Panc1 (cell line): ENCODE data around the gene TSC2.

ENCODE experiments used
- CTCF ChIP-seq: fragments of 450-650 bp; IDR thresholded peaks from 2 replicates; pipeline ENCODE4 v1.5.1; 2017; ENCODE audit warnings: mild to moderate bottlenecking
- POLR2AphosphoS5 ChIP-seq: IDR thresholded peaks from 2 replicates; pipeline ENCODE4 v1.6.1; 2012; ENCODE audit warnings: mild to moderate bottlenecking, low read depth, low read length, moderate library complexity
- REST ChIP-seq, 2 experiments: IDR thresholded peaks; 2 replicates each; pipeline ENCODE4 v1.6.1; 2011 to 2012; ENCODE audit warnings: low read depth in 2 of 2, control low read depth in 1 of 2, low read length in 1 of 2, mild to moderate bottlenecking in 1 of 2, moderate library complexity in 1 of 2; ENCODE audit not compliant: insufficient read depth in 1 of 2
- SIN3A ChIP-seq: IDR thresholded peaks from 2 replicates; pipeline ENCODE4 v1.6.1; 2012; ENCODE audit warnings: low read depth, mild to moderate bottlenecking, low read length, moderate library complexity, borderline replicate concordance; ENCODE audit not compliant: insufficient read depth

DNA sequence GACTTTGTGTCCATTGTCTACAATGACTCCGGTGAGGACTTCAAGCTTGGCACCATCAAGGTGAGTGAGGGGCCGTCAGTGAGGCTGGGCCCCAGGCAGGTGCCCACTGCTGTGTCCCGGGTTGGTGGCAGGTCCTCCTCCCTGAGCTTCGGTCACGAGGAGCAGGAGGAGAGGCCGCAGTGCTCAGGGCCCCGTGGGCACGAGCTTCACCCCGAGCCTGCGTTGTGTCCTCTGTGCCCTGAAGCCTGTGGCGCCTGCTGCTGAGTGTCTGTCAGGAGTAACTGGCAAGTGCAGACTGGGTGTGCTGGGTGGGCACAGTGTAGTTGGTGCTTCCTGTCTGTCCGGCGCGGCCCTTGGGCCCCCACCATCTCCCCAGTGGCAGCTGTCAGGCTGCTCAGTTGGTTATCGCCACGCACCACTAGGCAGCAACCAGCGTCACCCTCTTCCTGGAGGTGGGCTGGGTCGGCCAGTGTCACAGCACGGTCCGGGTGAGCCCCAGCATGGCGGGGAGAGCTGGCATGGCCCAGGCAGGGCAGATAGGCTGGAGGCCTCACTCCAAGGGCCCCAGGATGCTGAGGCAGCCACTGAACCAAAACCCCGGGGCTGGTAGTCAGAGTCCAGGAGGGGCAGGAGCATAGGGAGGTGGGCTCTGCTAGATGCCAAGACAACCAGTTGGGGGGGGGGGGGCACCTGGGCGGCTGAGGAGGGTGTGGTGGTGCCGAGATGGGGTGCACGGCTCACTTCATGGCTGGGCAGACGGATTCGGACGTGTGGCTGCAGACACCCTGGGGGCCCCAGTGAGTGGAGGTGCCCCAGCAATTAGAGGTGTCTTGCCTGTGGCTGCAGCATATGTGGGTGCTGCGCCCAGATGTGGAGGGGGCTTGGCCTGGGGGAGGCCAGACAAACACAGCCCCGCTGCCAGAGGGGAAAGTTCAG, 39.3 kb downstream of the TSC2 start:
- TF ChIP-seq CTCF = no peak
- no peak; the same call in 1 of the 2 replicates for TF ChIP-seq POLR2AphosphoS5
- no peak for TF ChIP-seq REST (IDR thresholded peaks at IDR 0.05; ENCODE audit: insufficient read depth in 1 of 2, low read depth in 2 of 2, low read length in 1 of 2)
- 0 out of 2 replicates have a peak, but pooled peaks have one; percentile 26 for TF ChIP-seq SIN3A
